H1 (cell line): ENCODE results near the gene MMP20.

Source experiments
- BACH1 ChIP-seq: IDR thresholded peaks from 2 replicates; pipeline ENCODE4 v1.6.1; 2012; ENCODE audit warnings: low read length, improper control_type of control experiment
- EGR1 ChIP-seq: IDR thresholded peaks from 2 replicates; pipeline ENCODE4 v1.6.1; 2011; ENCODE audit warnings: low read depth, low read length, borderline replicate concordance
- EZH2 ChIP-seq: fragments of 200-600 bp; sonication (generic); IDR thresholded peaks from 2 replicates; pipeline ENCODE4 v1.7.1; 2012; ENCODE audit warnings: low read depth, mild to moderate bottlenecking, moderate library complexity, low read length, inconsistent platforms; ENCODE audit not compliant: severe bottlenecking
- HDAC6 ChIP-seq: IDR thresholded peaks from one replicate; pipeline ENCODE4 v1.7.1; 2012; ENCODE audit warnings: low read depth, mild to moderate bottlenecking, inconsistent platforms, low read length, moderate library complexity
- JUND ChIP-seq: IDR thresholded peaks from 2 replicates; pipeline ENCODE4 v1.6.1; 2011; ENCODE audit warnings: mild to moderate bottlenecking, improper control_type of control experiment, low read length
- MAFK ChIP-seq: IDR thresholded peaks from 2 replicates; pipeline ENCODE4 v1.6.1; 2012; ENCODE audit warnings: low read depth, mild to moderate bottlenecking, improper control_type of control experiment, low read length
- POLR2A ChIP-seq, 2 experiments: IDR thresholded peaks; 1 replicate in 1 of 2; 2 replicates in 1 of 2; pipeline ENCODE4 v1.6.1; 2011; ENCODE audit warnings: low read depth in 2 of 2, low read length in 2 of 2, mild to moderate bottlenecking in 2 of 2; ENCODE audit errors: control extremely low read depth in 1 of 2
- RBBP5 ChIP-seq: IDR thresholded peaks from 2 replicates; pipeline ENCODE4 v1.7.1; 2012; ENCODE audit warnings: low read depth, mild to moderate bottlenecking, inconsistent platforms, low read length, moderate library complexity, borderline replicate concordance
- SP1 ChIP-seq: IDR thresholded peaks from 2 replicates; pipeline ENCODE4 v1.6.1; 2011; ENCODE audit warnings: low read depth, low read length
- SP2 ChIP-seq: IDR thresholded peaks from 2 replicates; pipeline ENCODE4 v1.6.1; 2012; ENCODE audit warnings: mild to moderate bottlenecking, low read length, inconsistent platforms
- TF ChIP-seq, protein P1 (sequence below), 3 experiments: IDR thresholded peaks; 1 replicate in 2 of 3; 2 replicates in 1 of 3; pipeline versions ENCODE4 v1.5.1 to v1.6.1; 2011; ENCODE audit warnings: low read length in 3 of 3, mild to moderate bottlenecking in 3 of 3, inconsistent platforms in 2 of 3, low read depth in 1 of 3, moderate library complexity in 1 of 3; ENCODE audit not compliant: insufficient read depth in 1 of 3; ENCODE audit errors: control extremely low read depth in 1 of 3
- TF ChIP-seq, protein P2 (sequence below): fragments of 300-600 bp; sonication (generic); IDR thresholded peaks from 2 replicates; pipeline ENCODE4 v1.7.1; 2012; ENCODE audit warnings: low read length, moderate library complexity, mild to moderate bottlenecking, inconsistent platforms; ENCODE audit not compliant: insufficient replicate concordance

DNA sequence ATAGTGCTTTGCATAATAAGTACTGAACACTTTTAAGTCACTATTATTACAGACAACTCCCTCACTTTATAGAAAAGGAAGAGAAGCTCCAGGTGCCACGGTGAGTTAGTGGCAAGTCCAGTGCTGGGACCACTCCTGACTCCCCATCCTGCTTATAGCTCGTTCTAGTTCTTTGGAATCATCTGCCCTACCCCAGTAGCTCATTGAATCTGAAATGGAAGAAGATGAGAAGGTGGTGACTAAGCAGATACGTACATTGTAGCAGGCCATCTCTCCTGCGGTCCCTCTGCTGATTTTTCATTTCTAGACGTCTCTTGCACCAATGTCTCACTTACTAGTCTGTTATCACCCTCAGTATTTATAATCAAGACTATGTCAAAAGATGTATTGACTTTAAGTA lies 21.6 kb downstream of the MMP20 start:
- no peak for TF ChIP-seq SP1
- TF ChIP-seq EZH2 = no peak
- TF ChIP-seq, protein P1, sequence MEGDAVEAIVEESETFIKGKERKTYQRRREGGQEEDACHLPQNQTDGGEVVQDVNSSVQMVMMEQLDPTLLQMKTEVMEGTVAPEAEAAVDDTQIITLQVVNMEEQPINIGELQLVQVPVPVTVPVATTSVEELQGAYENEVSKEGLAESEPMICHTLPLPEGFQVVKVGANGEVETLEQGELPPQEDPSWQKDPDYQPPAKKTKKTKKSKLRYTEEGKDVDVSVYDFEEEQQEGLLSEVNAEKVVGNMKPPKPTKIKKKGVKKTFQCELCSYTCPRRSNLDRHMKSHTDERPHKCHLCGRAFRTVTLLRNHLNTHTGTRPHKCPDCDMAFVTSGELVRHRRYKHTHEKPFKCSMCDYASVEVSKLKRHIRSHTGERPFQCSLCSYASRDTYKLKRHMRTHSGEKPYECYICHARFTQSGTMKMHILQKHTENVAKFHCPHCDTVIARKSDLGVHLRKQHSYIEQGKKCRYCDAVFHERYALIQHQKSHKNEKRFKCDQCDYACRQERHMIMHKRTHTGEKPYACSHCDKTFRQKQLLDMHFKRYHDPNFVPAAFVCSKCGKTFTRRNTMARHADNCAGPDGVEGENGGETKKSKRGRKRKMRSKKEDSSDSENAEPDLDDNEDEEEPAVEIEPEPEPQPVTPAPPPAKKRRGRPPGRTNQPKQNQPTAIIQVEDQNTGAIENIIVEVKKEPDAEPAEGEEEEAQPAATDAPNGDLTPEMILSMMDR (IDR thresholded peaks at IDR 0.05; ENCODE audit: control extremely low read depth in 1 of 3, insufficient read depth in 1 of 3, low read depth in 1 of 3, low read length in 3 of 3) = no peak
- TF ChIP-seq JUND = no peak
- TF ChIP-seq BACH1 = no peak
- TF ChIP-seq MAFK = no peak
- TF ChIP-seq POLR2A (IDR thresholded peaks at IDR 0.05; ENCODE audit: control extremely low read depth in 1 of 2, low read depth in 2 of 2, low read length in 2 of 2) = no peak
- TF ChIP-seq SP2 = no peak
- TF ChIP-seq, protein P2, sequence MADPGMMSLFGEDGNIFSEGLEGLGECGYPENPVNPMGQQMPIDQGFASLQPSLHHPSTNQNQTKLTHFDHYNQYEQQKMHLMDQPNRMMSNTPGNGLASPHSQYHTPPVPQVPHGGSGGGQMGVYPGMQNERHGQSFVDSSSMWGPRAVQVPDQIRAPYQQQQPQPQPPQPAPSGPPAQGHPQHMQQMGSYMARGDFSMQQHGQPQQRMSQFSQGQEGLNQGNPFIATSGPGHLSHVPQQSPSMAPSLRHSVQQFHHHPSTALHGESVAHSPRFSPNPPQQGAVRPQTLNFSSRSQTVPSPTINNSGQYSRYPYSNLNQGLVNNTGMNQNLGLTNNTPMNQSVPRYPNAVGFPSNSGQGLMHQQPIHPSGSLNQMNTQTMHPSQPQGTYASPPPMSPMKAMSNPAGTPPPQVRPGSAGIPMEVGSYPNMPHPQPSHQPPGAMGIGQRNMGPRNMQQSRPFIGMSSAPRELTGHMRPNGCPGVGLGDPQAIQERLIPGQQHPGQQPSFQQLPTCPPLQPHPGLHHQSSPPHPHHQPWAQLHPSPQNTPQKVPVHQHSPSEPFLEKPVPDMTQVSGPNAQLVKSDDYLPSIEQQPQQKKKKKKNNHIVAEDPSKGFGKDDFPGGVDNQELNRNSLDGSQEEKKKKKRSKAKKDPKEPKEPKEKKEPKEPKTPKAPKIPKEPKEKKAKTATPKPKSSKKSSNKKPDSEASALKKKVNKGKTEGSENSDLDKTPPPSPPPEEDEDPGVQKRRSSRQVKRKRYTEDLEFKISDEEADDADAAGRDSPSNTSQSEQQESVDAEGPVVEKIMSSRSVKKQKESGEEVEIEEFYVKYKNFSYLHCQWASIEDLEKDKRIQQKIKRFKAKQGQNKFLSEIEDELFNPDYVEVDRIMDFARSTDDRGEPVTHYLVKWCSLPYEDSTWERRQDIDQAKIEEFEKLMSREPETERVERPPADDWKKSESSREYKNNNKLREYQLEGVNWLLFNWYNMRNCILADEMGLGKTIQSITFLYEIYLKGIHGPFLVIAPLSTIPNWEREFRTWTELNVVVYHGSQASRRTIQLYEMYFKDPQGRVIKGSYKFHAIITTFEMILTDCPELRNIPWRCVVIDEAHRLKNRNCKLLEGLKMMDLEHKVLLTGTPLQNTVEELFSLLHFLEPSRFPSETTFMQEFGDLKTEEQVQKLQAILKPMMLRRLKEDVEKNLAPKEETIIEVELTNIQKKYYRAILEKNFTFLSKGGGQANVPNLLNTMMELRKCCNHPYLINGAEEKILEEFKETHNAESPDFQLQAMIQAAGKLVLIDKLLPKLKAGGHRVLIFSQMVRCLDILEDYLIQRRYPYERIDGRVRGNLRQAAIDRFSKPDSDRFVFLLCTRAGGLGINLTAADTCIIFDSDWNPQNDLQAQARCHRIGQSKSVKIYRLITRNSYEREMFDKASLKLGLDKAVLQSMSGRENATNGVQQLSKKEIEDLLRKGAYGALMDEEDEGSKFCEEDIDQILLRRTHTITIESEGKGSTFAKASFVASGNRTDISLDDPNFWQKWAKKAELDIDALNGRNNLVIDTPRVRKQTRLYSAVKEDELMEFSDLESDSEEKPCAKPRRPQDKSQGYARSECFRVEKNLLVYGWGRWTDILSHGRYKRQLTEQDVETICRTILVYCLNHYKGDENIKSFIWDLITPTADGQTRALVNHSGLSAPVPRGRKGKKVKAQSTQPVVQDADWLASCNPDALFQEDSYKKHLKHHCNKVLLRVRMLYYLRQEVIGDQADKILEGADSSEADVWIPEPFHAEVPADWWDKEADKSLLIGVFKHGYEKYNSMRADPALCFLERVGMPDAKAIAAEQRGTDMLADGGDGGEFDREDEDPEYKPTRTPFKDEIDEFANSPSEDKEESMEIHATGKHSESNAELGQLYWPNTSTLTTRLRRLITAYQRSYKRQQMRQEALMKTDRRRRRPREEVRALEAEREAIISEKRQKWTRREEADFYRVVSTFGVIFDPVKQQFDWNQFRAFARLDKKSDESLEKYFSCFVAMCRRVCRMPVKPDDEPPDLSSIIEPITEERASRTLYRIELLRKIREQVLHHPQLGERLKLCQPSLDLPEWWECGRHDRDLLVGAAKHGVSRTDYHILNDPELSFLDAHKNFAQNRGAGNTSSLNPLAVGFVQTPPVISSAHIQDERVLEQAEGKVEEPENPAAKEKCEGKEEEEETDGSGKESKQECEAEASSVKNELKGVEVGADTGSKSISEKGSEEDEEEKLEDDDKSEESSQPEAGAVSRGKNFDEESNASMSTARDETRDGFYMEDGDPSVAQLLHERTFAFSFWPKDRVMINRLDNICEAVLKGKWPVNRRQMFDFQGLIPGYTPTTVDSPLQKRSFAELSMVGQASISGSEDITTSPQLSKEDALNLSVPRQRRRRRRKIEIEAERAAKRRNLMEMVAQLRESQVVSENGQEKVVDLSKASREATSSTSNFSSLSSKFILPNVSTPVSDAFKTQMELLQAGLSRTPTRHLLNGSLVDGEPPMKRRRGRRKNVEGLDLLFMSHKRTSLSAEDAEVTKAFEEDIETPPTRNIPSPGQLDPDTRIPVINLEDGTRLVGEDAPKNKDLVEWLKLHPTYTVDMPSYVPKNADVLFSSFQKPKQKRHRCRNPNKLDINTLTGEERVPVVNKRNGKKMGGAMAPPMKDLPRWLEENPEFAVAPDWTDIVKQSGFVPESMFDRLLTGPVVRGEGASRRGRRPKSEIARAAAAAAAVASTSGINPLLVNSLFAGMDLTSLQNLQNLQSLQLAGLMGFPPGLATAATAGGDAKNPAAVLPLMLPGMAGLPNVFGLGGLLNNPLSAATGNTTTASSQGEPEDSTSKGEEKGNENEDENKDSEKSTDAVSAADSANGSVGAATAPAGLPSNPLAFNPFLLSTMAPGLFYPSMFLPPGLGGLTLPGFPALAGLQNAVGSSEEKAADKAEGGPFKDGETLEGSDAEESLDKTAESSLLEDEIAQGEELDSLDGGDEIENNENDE = no peak
- no peak for TF ChIP-seq HDAC6
- no peak for TF ChIP-seq EGR1
- no peak for TF ChIP-seq RBBP5
